Natural killer cell treated with Interleukin-12 subunit alpha and Interleukin-12 subunit beta and Interleukin-15 and Interleukin-18, amount 100 ng/mL, for 72 hours (primary cell): Measurements from ENCODE around the gene GKN1. TPM values are rescaled to one million over a fixed set of nuclear protein-coding genes. Genes with fewer than 3 reads are reported as not detected.

ENCODE experiments used
- ATAC-seq, 2 donors: fragments of 150-1000 bp; cut with Tn5 transposase in 1 of 2; sonication (Bioruptor Pico), chemical (Tn5 transposase) in 1 of 2; 2 replicates each; pipeline ENCODE4 v1.10.0; 2021
- DNase-seq: peaks from one replicate; pipeline ENCODE4 v3.0.0; 2022; ENCODE audit warnings: low spot score
- H3K27ac Mint-ChIP-seq, 2 donors: 1 replicate in 1 of 2; 2 replicates in 1 of 2; pipeline ENCODE4 v1.8.0; 2022; ENCODE audit warnings: mixed read lengths in 2 of 2, mild to moderate bottlenecking in 1 of 2, moderate library complexity in 1 of 2
- H3K27me3 Mint-ChIP-seq, 2 donors: 1 replicate in 1 of 2; 2 replicates in 1 of 2; pipeline ENCODE4 v1.8.0; 2022; ENCODE audit warnings: mixed read lengths in 2 of 2
- H3K36me3 Mint-ChIP-seq: one replicate; pipeline ENCODE4 v1.8.0; 2022; ENCODE audit warnings: mixed read lengths
- H3K4me1 Mint-ChIP-seq, 2 donors: 1 replicate in 1 of 2; 2 replicates in 1 of 2; pipeline ENCODE4 v1.8.0; 2022; ENCODE audit warnings: low read depth in 2 of 2, mixed read lengths in 2 of 2, mild to moderate bottlenecking in 1 of 2
- H3K4me3 Mint-ChIP-seq: one replicate; pipeline ENCODE4 v1.8.0; 2022; ENCODE audit warnings: mixed read lengths
- H3K9me3 Mint-ChIP-seq: 2 replicates; pipeline ENCODE4 v1.8.0; 2022; ENCODE audit warnings: mixed read lengths
- total RNA-seq, 2 donors: library from RNA; stranded (reverse); gene quantifications; one replicate each; pipeline ENCODE4 v1.2.3, GENCODE V29; 2022

Gene GKN1
- total RNA-seq, 2 donors from 2014 or later = not detected

DNA sequence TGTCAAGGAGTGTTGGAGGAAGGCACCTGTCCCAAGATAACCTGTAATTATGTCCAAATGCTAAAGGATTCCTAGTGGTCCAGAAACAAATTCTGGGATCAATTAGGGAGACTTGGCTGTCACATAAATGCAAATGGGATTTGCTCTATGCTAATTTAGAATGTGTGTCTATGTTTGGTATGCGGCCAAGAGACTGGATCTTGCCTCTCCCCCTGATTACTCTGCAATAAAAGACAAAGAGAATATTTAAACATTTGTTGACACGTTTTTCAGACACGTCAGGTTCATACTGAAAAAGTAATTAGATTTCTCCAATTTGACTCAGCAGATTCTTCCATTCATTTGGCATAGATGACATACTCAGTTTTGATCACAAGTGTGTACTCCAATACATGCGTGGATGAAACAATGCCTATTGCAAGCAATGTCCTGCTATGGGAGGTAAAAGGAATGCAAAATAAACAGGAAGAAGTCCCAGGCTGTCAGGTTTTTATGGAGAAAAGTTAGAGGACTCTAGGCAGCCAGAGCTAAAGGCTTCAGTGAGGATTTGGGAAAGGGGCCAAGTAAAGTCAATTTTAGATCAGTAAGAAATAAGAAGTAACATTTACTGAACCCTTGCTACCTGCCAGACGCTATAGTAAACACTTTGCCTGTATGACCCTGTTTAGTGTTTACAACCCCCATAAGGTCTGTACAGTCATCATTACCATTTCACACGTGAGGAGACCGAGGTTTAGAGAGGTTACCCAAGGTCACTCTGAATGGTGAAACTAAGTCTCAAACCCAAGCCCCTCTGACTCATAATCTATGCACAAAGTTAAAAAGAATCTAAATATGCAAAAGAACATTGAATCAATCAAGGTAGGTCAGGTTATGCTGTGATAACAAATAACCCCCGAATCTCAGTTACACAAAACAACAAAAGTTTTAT lies 46.3 kb downstream of the GKN1 start:
- Mint-ChIP-seq H3K4me1 (no peaks in the 10 kb centered on the region), H3K27me3 (peaks cover 29 to 44% of the 10 kb centered on the region in 2 donors), H3K36me3 (no peaks in the 10 kb centered on the region), H3K4me3 (no peak overlapping the region), H3K9me3 (no peaks in the 10 kb centered on the region), H3K27ac (no peak overlapping the region)
- ATAC-seq = no peak
- no peak for DNase-seq

DNA sequence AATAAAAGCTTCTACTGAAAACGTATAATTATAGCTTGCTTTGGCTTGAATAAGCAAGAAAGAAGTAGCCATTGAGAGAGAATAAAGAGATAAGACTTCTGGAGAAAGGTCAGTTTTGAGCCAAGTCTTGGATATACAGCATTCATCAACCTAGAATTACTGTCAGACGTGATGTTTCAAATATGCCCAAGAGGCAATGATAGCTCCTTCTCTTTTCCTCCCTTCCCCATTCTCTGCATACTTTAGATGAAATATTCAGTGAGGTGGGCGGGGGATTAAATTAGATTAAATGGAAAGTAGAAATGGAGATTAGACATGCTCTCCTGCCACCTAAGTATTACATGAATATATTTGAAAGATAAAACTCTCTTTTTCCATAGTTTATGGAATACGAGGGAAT lies 47.3 kb downstream of the GKN1 start:
- H3K9me3 Mint-ChIP-seq = no peaks in the 10 kb centered on the region
- DNase-seq (no peak), ATAC-seq (no peak)
- no peak overlapping the region for H3K27ac Mint-ChIP-seq
- H3K27me3 Mint-ChIP-seq = peaks cover 34 to 54% of the 10 kb centered on the region in 2 donors
- no peaks in the 10 kb centered on the region for H3K36me3 Mint-ChIP-seq
- H3K4me3 Mint-ChIP-seq = no peak overlapping the region
- H3K4me1 Mint-ChIP-seq = no peaks in the 10 kb centered on the region

DNA sequence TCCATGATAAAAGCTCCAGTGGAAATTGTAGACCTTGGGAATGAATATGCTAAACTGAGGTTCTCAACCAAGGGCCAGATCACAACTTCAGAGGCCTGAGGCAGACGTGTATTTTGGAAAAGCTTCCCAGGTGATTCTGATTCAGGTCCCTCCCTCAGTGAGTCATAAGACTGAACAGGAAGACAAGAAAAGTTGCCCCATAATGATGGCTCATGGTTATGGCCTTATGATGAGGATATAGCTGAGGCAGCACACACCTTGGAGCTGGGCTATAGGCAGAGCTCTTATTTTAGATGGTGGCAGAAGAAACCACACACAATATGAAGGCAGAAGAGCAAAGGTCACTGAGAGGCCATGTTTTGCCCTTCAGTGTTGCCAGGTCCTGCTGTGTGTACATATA lies 48.1 kb downstream of the GKN1 start:
- Mint-ChIP-seq H3K36me3 (no peaks in the 10 kb centered on the region), H3K9me3 (no peaks in the 10 kb centered on the region), H3K4me1 (no peaks in the 10 kb centered on the region), H3K4me3 (no peak overlapping the region), H3K27me3 (peaks cover 30 to 57% of the 10 kb centered on the region in 2 donors), H3K27ac (no peak overlapping the region)
- no peak for ATAC-seq
- DNase-seq = no peak

DNA sequence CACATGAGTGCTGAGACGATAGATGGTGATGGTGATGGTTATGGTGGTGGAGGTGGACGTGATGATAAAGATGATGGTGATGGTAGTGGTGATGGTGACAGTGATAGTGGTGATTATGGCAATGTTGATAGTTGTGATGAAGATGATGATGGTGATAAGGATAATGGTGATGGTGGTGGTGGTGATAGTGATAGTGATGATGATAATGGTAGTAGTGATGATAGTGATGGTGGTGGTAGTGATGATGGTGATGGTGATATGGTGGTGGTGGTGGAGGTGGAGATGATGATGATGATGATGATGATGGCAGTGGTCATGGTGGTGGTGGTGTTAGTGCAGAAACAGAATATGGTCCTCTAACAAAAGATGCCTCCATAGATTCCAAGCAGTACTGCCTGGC lies 48.8 kb downstream of the GKN1 start:
- DNase-seq = no peak
- H3K4me3 Mint-ChIP-seq = no peak overlapping the region

DNA sequence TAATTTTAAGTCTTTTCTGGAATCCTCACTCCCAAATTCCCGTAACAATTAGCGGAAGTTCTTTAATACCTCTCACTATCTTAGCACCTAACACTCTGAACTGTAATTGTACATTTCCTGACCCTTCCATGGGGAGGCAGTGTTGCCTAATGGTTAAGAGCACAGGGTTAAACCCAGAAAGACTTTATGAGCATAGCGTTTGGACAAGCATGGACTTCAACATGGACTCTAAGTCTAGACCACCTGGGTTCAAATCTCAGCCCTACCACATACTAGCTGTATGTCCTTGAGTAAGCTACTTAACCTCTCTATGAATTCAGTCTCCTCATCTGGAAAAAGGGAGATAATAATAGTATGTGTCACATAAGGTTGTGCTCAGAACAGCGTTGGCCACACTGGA lies 51.6 kb downstream of the GKN1 start:
- Mint-ChIP-seq H3K27ac (no peak overlapping the region), H3K4me1 (no peaks in the 10 kb centered on the region), H3K4me3 (no peak overlapping the region), H3K36me3 (no peaks in the 10 kb centered on the region), H3K27me3 (peaks cover 18 to 39% of the 10 kb centered on the region in 2 donors), H3K9me3 (no peaks in the 10 kb centered on the region)
- ATAC-seq (peak in 1 of 2 donors; percentile 61), DNase-seq (no peak)

More for the DNA sequence above, 48.8 kb downstream of the GKN1 start:
- Mint-ChIP-seq H3K27ac (no peak overlapping the region), H3K27me3 (peaks cover 27 to 54% of the 10 kb centered on the region in 2 donors), H3K36me3 (no peaks in the 10 kb centered on the region), H3K9me3 (no peaks in the 10 kb centered on the region), H3K4me1 (no peaks in the 10 kb centered on the region)
- ATAC-seq = no peak

DNA sequence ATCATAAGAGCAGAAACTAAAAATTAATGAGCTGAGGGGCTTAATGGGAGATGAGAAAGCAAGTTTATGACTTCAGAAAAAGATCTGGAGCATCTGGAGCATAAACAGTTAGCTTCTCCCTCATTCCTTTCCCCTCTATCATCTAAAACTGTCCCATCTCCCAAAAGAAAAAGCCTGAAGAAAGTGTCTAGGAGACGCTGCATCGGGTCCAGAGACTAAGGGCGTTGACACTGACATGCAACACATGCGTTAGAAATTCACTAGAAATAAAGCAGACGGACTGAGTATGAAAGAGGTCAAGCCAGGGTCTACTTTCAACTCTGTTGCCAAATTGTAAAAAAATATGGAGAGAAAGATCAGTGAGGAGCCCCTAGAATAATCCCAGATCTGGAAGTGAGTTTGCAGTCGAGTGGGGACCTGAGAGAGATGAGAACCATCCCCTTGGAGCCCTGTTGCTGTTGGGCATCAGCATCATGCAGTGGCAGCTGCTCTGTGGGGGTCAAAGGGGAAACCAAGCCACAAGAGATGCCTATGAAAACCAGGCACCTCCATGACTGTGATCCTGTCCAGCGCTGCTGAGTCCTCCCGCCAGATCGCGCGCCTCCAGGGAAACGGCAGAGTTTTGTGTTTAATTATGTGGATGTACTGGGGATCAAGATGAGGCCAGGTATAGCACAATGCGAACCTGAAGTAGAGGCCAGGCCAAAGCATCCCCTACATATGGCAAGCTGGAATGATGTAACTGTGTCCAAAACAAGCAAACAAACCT lies 52.4 kb downstream of the GKN1 start:
- Mint-ChIP-seq H3K27me3 (peaks cover 18 to 37% of the 10 kb centered on the region in 2 donors), H3K27ac (no peak overlapping the region), H3K36me3 (no peaks in the 10 kb centered on the region), H3K9me3 (no peaks in the 10 kb centered on the region), H3K4me3 (no peak overlapping the region), H3K4me1 (no peaks in the 10 kb centered on the region)
- DNase-seq (no peak), ATAC-seq (no peak)

Other genes starting within 250 kb of the GKN1 start
- gene ARHGAP25, start 239.8 kb upstream of the GKN1 start, total RNA-seq = 100 to 1,000 TPM; 121 to 170 TPM
- gene BMP10, start 103.2 kb upstream of the GKN1 start, total RNA-seq = not detected
- gene GKN2, start 21.7 kb upstream of the GKN1 start, total RNA-seq = not detected
- gene ANTXR1, start 38.5 kb downstream of the GKN1 start, total RNA-seq = under 1 TPM in 1 of 2 donors, not detected in 1; 0.40 TPM